Measurements from ENCODE around the gene IDH2.
"Not testable (repeated sequence)": the region's sequence is repeated elsewhere in the genome, so short reads cannot be mapped to it uniquely, and the experiment has no call there.

GRCh38 chr15:90146198-90146761 is 44.0 kb upstream of the IDH2 start:
- not testable (repeated sequence) for TF ChIP-seq POLR2AphosphoS5, CTCF (IDR thresholded peaks at IDR 0.05)
